HL-60 (cell line): ENCODE measurements around the gene TBCD.

ENCODE experiments used
- GABPA ChIP-seq: IDR thresholded peaks from 2 replicates; pipeline ENCODE4 v1.6.1; 2012; ENCODE audit warnings: low read depth
- POLR2AphosphoS5 ChIP-seq: IDR thresholded peaks from 2 replicates; pipeline ENCODE4 v1.6.1; 2012; ENCODE audit warnings: low read depth
- TF ChIP-seq, protein P1 (sequence below): IDR thresholded peaks from one replicate; pipeline ENCODE4 v1.5.1; 2011; ENCODE audit warnings: low read length, control low read depth, inconsistent platforms; ENCODE audit not compliant: insufficient read depth

DNA sequence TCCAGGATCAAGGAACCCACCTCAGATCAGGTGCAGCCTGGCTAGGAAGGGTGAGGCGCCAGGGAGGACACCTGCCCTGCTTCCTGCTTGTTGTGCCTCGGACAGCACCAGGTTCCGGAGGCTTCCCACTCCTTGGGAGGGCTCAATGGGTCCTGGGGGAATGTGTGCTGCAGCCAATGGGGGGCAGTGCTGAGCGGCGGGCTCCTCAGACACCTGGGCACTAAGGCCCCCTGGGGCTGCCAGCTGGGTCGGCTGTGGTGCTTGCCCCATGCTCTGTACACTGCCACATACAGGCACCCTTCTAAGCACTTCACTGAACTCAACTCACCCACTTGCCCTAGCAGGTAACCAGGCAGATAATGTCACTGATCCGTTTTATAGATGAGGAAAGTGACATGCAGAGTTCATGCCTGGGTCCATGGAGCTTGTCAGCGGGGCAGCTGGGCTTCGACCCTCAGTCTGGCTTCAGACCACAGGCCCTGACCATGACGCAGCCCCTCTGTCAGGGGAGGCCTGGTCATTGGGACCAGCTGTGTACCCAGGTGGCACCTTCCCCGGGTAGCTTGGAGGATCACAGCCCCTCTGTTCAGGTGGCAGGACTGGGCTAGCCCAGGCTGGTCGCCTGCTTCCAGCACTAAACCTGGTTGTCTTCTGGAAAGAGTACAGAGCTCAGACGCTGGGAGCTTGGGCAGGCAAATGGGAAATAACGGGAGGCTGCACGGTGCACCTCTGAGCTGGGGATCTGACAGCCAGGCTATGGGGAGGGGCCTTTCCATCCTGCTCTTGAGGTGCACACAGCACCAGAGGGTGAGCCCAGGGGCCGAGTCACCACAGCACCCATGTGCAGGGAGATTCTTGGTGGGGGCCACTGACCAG, 8.3 kb upstream of the TBCD start:
- TF ChIP-seq, protein P1, sequence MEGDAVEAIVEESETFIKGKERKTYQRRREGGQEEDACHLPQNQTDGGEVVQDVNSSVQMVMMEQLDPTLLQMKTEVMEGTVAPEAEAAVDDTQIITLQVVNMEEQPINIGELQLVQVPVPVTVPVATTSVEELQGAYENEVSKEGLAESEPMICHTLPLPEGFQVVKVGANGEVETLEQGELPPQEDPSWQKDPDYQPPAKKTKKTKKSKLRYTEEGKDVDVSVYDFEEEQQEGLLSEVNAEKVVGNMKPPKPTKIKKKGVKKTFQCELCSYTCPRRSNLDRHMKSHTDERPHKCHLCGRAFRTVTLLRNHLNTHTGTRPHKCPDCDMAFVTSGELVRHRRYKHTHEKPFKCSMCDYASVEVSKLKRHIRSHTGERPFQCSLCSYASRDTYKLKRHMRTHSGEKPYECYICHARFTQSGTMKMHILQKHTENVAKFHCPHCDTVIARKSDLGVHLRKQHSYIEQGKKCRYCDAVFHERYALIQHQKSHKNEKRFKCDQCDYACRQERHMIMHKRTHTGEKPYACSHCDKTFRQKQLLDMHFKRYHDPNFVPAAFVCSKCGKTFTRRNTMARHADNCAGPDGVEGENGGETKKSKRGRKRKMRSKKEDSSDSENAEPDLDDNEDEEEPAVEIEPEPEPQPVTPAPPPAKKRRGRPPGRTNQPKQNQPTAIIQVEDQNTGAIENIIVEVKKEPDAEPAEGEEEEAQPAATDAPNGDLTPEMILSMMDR, result no peak
- no peak for TF ChIP-seq POLR2AphosphoS5
- no peak for TF ChIP-seq GABPA
